ENCODE results near the gene NRXN2.
"Not testable (repeated sequence)": the region's sequence is repeated elsewhere in the genome, so short reads cannot be mapped to it uniquely, and the experiment has no call there.

NRXN2 gene

DNA sequence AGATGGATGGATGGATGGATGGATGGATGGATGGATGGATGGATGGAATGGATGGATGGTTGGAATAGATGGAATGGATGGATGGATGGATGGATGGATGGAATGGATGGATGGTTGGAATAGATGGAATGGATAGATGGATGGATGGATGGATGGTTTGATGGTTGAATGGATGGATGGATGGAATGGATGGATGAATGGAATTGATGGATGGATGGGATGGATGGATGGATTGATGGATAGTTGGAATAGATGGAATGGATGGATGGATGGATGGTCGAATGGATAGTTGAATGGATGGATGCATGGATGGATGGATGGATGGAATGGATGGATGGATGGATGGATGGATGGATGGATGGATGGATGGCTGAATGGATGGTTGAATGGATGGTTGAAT, 127.1 kb downstream of the NRXN2 start:
- not testable (repeated sequence) for DNase-seq; H3K9me3 Mint-ChIP-seq; H3K4me3 Mint-ChIP-seq; H3K27me3 Mint-ChIP-seq; H3K36me3 Mint-ChIP-seq; H3K4me1 Mint-ChIP-seq; H3K27ac Mint-ChIP-seq; ATAC-seq (replicated peaks)

DNA sequence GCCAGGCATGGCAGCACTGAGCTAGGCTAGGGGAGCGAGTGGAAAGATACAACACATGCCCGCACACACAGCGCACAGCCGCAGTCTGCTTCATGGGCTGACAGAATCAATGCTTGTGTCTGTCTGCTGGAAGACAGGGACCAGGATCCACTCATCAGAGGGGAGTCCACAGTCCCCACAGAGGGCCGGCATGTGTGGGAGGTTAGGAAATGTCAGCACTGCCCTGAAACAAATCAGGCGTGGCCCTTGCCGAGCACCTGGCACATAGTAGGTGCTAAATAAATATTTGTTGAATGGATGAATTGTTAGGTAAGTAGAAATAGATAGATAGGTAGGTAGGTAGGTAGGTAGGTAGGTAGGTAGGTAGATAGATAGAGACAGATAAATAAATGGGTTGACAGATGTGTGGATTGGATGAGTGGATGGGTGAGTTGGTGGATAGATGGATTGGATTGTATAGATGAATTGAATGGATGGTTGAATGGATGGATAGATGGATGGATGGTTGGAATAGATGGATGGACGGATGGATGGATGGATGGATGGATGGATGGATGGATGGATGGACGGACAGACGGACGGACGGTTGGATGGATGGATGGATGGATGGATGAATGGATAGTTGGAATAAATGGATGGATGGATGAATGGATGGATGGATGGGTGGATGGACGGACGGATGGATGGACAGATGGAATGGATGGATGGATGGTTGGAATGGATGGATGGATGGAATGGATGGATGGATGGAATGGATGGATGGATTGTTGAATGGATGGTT, 128.6 kb downstream of the NRXN2 start:
- Mint-ChIP-seq H3K4me1 (no peaks in the 10 kb centered on the region), H3K9me3 (peaks cover 1 to 2% of the 10 kb centered on the region in 2 donors), H3K4me3 (no peak overlapping the region), H3K27ac (no peak overlapping the region), H3K27me3 (peaks cover 2% of the 10 kb centered on the region in 2 donors), H3K36me3 (no peaks in the 10 kb centered on the region)
- DNase-seq (no peak), ATAC-seq (replicated peaks) (no peak)

- H3K36me3 Mint-ChIP-seq = no peaks in the 10 kb centered on the region
- H3K27ac Mint-ChIP-seq = no peak overlapping the region
- H3K27me3 Mint-ChIP-seq = peaks cover 5 to 7% of the 10 kb centered on the region in 2 donors
- H3K9me3 Mint-ChIP-seq = peaks cover 7 to 8% of the 10 kb centered on the region in 2 donors
- no peaks in the 10 kb centered on the region for H3K4me1 Mint-ChIP-seq
- DNase-seq = no peak
- ATAC-seq (replicated peaks) = no peak
- no peak overlapping the region for H3K4me3 Mint-ChIP-seq
Observed at GRCh38 chr11:64593156-64594105, 129.6 kb downstream of the NRXN2 start.

DNA sequence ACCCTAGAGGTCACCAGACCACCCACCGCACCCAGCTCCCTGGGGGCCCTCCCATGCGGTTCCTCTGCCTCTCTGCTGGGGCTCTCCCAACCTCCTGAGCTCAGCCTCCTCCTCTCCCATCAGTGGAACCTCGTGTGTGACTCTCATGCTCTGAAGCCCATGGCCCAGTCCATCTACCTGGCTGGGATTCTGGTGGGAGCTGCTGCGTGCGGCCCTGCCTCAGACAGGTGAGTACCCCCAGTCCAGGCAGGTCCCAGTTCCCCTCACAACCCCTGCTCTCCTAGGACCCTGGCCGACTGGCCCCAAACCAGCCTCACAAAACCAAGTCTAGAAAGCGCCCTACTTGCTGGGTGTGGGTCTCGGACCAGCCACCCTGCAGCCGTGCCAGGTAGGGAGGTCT, 130.3 kb downstream of the NRXN2 start:
- DNase-seq (no peak), ATAC-seq (replicated peaks) (no peak)
- Mint-ChIP-seq H3K9me3 (peaks cover 14 to 16% of the 10 kb centered on the region in 2 donors), H3K27ac (no peak overlapping the region), H3K36me3 (peaks cover 0 to 2% of the 10 kb centered on the region in 2 donors), H3K4me3 (no peak overlapping the region), H3K27me3 (peaks cover 5 to 15% of the 10 kb centered on the region in 2 donors), H3K4me1 (no peaks in the 10 kb centered on the region)

DNA sequence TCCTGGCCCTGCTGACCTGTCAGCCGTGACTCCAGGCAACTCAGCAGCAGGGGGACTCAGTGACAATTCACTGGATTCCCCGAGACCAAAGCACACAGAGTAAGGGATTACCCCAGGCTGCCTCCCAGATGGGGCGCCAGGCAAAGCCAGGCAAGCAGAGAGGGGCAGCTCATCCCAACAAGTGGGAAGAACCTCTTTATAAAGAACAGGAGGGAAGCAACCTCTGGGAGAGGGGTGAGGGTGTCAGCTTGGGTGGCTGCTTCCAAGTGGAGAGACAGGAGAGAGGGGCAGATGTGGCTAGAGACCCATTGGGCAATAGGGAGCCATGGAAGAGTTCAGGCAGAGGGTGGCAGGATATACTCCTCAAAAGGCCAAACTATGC, 130.8 kb downstream of the NRXN2 start:
- H3K27ac Mint-ChIP-seq = no peak overlapping the region
- ATAC-seq (replicated peaks) (no peak), DNase-seq (no peak)
- H3K4me3 Mint-ChIP-seq = no peak overlapping the region
- no peaks in the 10 kb centered on the region for H3K4me1 Mint-ChIP-seq
- peaks cover 5 to 15% of the 10 kb centered on the region in 2 donors for H3K27me3 Mint-ChIP-seq
- H3K9me3 Mint-ChIP-seq = peaks cover 15 to 17% of the 10 kb centered on the region in 2 donors
- peaks cover 0 to 2% of the 10 kb centered on the region in 2 donors for H3K36me3 Mint-ChIP-seq

GRCh38 chr11:64591257-64592233, 131.5 kb downstream of the NRXN2 start:
- no peak for DNase-seq
- Mint-ChIP-seq H3K4me3 (no peak overlapping the region), H3K27ac (no peak overlapping the region), H3K4me1 (peaks cover 2 to 3% of the 10 kb centered on the region in 2 donors), H3K27me3 (peaks cover 5 to 15% of the 10 kb centered on the region in 2 donors), H3K9me3 (peaks cover 15 to 17% of the 10 kb centered on the region in 2 donors), H3K36me3 (peaks cover 0 to 2% of the 10 kb centered on the region in 2 donors)
- ATAC-seq (replicated peaks) = no peak

- H3K4me3 Mint-ChIP-seq = no peak within 1 kb of the TSS
- H3K9me3 Mint-ChIP-seq = peaks cover 15 to 17% of the 10 kb centered on the region in 2 donors
- no peak within 1 kb of the TSS for H3K27ac Mint-ChIP-seq
- ATAC-seq (replicated peaks) (no peak), DNase-seq (no peak)
- peaks cover 8 to 9% of the 10 kb centered on the region in 2 donors for H3K4me1 Mint-ChIP-seq
- peaks cover 0 to 2% of the 10 kb centered on the region in 2 donors for H3K36me3 Mint-ChIP-seq
- H3K27me3 Mint-ChIP-seq = peaks cover 5 to 15% of the 10 kb centered on the region in 2 donors
Observed at GRCh38 chr11:64590763-64591221, 132.2 kb downstream of the NRXN2 start, which contains the start of gene SLC22A12. SLC22A12 (plus strand) TSS chr11:64591220; CDS start chr11:64591557, 337 bp downstream.

DNA sequence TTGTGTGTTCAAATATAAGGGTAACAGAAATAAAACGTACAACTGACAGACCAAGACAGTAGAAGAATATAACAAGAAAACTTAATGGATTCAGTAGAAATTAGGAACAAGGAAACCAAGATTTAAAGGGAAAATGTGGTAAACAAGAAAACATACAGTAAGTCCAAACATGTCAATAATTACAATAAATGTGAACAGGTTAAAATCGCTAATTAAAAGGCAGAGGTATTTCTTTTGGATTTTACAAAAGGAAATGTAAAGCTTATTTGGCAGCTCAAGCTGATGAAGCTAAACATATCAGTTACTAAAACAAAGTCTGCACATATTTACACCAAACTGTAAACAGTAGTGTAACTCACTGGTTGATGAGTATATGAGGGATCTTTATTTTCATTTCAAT, 134.3 kb downstream of the NRXN2 start:
- peaks cover 8 to 9% of the 10 kb centered on the region in 2 donors for H3K4me1 Mint-ChIP-seq
- peaks cover 0 to 2% of the 10 kb centered on the region in 2 donors for H3K36me3 Mint-ChIP-seq
- no peak overlapping the region for H3K27ac Mint-ChIP-seq
- peaks cover 5 to 15% of the 10 kb centered on the region in 2 donors for H3K27me3 Mint-ChIP-seq
- DNase-seq (no peak), ATAC-seq (replicated peaks) (no peak)
- no peak overlapping the region for H3K4me3 Mint-ChIP-seq
- peaks cover 15 to 17% of the 10 kb centered on the region in 2 donors for H3K9me3 Mint-ChIP-seq

GRCh38 chr11:64586366-64586765, 136.6 kb downstream of the NRXN2 start:
- Mint-ChIP-seq H3K4me1 (peaks cover 8 to 9% of the 10 kb centered on the region in 2 donors), H3K27me3 (peaks cover 5 to 15% of the 10 kb centered on the region in 2 donors), H3K27ac (no peak overlapping the region), H3K4me3 (no peak overlapping the region), H3K9me3 (peaks cover 15 to 17% of the 10 kb centered on the region in 2 donors), H3K36me3 (peaks cover 0 to 2% of the 10 kb centered on the region in 2 donors)
- no peak for ATAC-seq (replicated peaks)
- DNase-seq = no peak

DNA sequence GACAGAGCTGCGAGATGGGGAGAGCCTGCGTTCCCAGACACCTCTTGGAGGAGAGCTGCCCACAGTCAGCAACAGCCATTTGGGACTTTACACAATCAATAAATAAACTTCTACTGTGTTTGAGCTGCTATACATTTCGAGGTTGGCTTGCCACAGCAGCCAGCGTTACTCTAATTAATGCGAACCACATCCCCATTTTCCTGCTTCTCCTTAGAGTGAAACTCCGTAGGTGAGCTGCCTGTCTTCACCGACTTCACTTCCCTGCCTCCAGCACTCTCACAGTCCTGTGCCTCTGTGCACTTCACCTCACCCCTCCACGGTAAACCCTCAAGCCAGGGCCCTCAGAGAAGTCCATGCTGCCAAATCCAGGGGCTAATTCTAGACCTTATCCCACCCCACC, 137.8 kb downstream of the NRXN2 start:
- H3K4me1 Mint-ChIP-seq = peaks cover 8 to 9% of the 10 kb centered on the region in 2 donors
- no peak for ATAC-seq (replicated peaks)
- peaks cover 5 to 15% of the 10 kb centered on the region in 2 donors for H3K27me3 Mint-ChIP-seq
- H3K9me3 Mint-ChIP-seq = peaks cover 15 to 17% of the 10 kb centered on the region in 2 donors
- no peak overlapping the region for H3K27ac Mint-ChIP-seq
- DNase-seq = no peak
- no peak overlapping the region for H3K4me3 Mint-ChIP-seq
- H3K36me3 Mint-ChIP-seq = peaks cover 0 to 2% of the 10 kb centered on the region in 2 donors

- Mint-ChIP-seq H3K9me3 (peaks cover 9 to 10% of the 10 kb centered on the region in 2 donors), H3K4me1 (peaks cover 8 to 9% of the 10 kb centered on the region in 2 donors), H3K4me3 (no peak overlapping the region), H3K36me3 (peaks cover 0 to 2% of the 10 kb centered on the region in 2 donors), H3K27me3 (peaks cover 0 to 10% of the 10 kb centered on the region in 2 donors), H3K27ac (no peak overlapping the region)
- DNase-seq (no peak), ATAC-seq (replicated peaks) (no peak)
Observed at GRCh38 chr11:64583296-64584262, 139.4 kb downstream of the NRXN2 start.

DNA sequence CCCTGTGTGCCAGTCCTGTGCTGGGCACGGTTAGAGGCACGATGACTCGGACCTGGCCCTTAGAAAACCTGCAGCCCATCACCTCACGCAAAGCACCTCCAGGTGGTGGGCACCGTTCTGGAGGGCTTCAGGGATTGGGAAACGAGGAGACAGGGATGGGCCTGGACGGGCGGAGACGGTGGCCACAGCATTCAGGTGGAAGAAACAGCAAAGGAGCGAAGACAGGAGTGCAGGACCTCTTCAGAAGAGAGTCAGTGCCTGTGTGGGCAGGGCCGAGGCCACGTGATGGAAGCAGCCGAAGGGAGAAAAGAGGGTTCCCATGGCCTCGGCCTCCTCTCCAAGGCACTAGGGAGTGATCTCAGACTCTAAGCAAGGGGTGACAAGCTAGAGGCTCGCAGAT, 140.1 kb downstream of the NRXN2 start:
- ATAC-seq (replicated peaks) (no peak), DNase-seq (no peak)
- peaks cover 0 to 3% of the 10 kb centered on the region in 2 donors for H3K27me3 Mint-ChIP-seq
- no peak overlapping the region for H3K27ac Mint-ChIP-seq
- H3K9me3 Mint-ChIP-seq = peaks cover 3% of the 10 kb centered on the region in 2 donors
- no peak overlapping the region for H3K4me3 Mint-ChIP-seq
- H3K4me1 Mint-ChIP-seq = peaks cover 10 to 15% of the 10 kb centered on the region in 2 donors
- H3K36me3 Mint-ChIP-seq = no peaks in the 10 kb centered on the region

All from stimulated activated naive B cell treated with anti-CD40 and anti-IgM and Interleukin-4, amounts not matched to agents 10 μg/mL and 1 μg/mL and 100 μg/mL, for 72 hours (primary cell).